Activated gamma-delta T cell treated with anti-CD3 and anti-CD28 coated beads, Interleukin-2, amount 50 U/mL, for 16 hours (primary cell): ENCODE data around the gene CNTNAP2.

Source experiments
- DNase-seq: peaks from one replicate; pipeline ENCODE4 v3.0.0-alpha.2; 2020; ENCODE audit warnings: low read depth

Gene CNTNAP2

GRCh38 chr7:147405621-147406020 is 1289.0 kb downstream of the CNTNAP2 start:
- DNase-seq: no peak

- DNase-seq: no peak
Observed at GRCh38 chr7:147406521-147407135, 1290.0 kb downstream of the CNTNAP2 start.

- DNase-seq: no peak
Observed at GRCh38 chr7:147411096-147411495, 1294.5 kb downstream of the CNTNAP2 start.

- no peak for DNase-seq
Observed at GRCh38 chr7:147412109-147412508, 1295.5 kb downstream of the CNTNAP2 start.

GRCh38 chr7:147412782-147413556 is 1296.4 kb downstream of the CNTNAP2 start:
- DNase-seq: no peak

GRCh38 chr7:147413557-147413870 is 1296.9 kb downstream of the CNTNAP2 start:
- no peak for DNase-seq

- DNase-seq: no peak
Observed at GRCh38 chr7:147415991-147416390, 1299.4 kb downstream of the CNTNAP2 start.

- DNase-seq: no peak
Observed at GRCh38 chr7:147418966-147419365, 1302.4 kb downstream of the CNTNAP2 start.

GRCh38 chr7:147423875-147424274 is 1307.3 kb downstream of the CNTNAP2 start:
- no peak for DNase-seq

- no peak for DNase-seq
Observed at GRCh38 chr7:147428075-147428474, 1311.5 kb downstream of the CNTNAP2 start.

- no peak for DNase-seq
Observed at GRCh38 chr7:147429961-147430360, 1313.4 kb downstream of the CNTNAP2 start.

- no peak for DNase-seq
Observed at GRCh38 chr7:147432079-147432478, 1315.5 kb downstream of the CNTNAP2 start.

GRCh38 chr7:147432576-147432975 is 1316.0 kb downstream of the CNTNAP2 start:
- DNase-seq: no peak

- no peak for DNase-seq
Observed at GRCh38 chr7:147436718-147437117, 1320.1 kb downstream of the CNTNAP2 start.

- no peak for DNase-seq
Observed at GRCh38 chr7:147438216-147438615, 1321.6 kb downstream of the CNTNAP2 start.

GRCh38 chr7:147443942-147444341 is 1327.3 kb downstream of the CNTNAP2 start:
- no peak for DNase-seq

GRCh38 chr7:147452816-147453215 is 1336.2 kb downstream of the CNTNAP2 start:
- DNase-seq: no peak

GRCh38 chr7:147465223-147465622 is 1348.6 kb downstream of the CNTNAP2 start:
- DNase-seq: no peak

GRCh38 chr7:147472556-147472955 is 1356.0 kb downstream of the CNTNAP2 start:
- DNase-seq: no peak

GRCh38 chr7:147474862-147475261 is 1358.3 kb downstream of the CNTNAP2 start:
- DNase-seq: no peak

- no peak for DNase-seq
Observed at GRCh38 chr7:147477526-147477925, 1360.9 kb downstream of the CNTNAP2 start.

- no peak for DNase-seq
Observed at GRCh38 chr7:147478796-147479195, 1362.2 kb downstream of the CNTNAP2 start.

GRCh38 chr7:147483634-147484292 is 1367.2 kb downstream of the CNTNAP2 start:
- DNase-seq: no peak
